OCI-LY7 (cell line): ENCODE data around the gene SLC44A3. TPM values are rescaled to one million over a fixed set of nuclear protein-coding genes. Genes with fewer than 3 reads are reported as not detected.

Experiments used
- BruUV-seq: library from RNA; stranded (reverse); fragments of 400-500 nt; replicated peaks from 2 replicates; lab custom pipeline; 2021; lab: Mats Ljungman, UMichigan
- CTCF ChIA-PET: fragments of 300-600 bp; sonication (Branson Sonifier 250); formaldehyde crosslinking; loops from one replicate; lab custom pipeline; 2022; ENCODE audit warnings: antibody characterized with exemption; ENCODE audit not compliant: unreplicated experiment; lab: Charles Lee
- POLR2A ChIA-PET: fragments of 300-600 bp; sonication (Branson Sonifier 250); formaldehyde crosslinking; loops from one replicate; lab custom pipeline; 2022; ENCODE audit warnings: antibody characterized with exemption; lab: Charles Lee
- DNase-seq: peaks from one replicate; pipeline ENCODE4 v3.0.0-alpha.2; 2015; ENCODE audit warnings: low spot score
- H2AFZ ChIP-seq: fragments of 200-600 bp; sonication (generic), shearing (Covaris generic); 2 replicates; pipeline ENCODE4 v1.6.1; 2014; ENCODE audit warnings: mild to moderate bottlenecking, antibody characterized with exemption, low read length, moderate library complexity
- H3K27ac ChIP-seq: fragments of 200-600 bp; sonication (generic); 2 replicates; pipeline ENCODE4 v1.5.1; 2014; ENCODE audit warnings: mixed run types, low read depth, mild to moderate bottlenecking, moderate library complexity, low read length, inconsistent platforms; ENCODE audit not compliant: poor library complexity, severe bottlenecking
- H3K36me3 ChIP-seq: fragments of 200-600 bp; sonication (generic); 2 replicates; pipeline ENCODE4 v1.6.1; 2014; ENCODE audit warnings: mild to moderate bottlenecking, antibody characterized with exemption, low read length, moderate library complexity, mixed read lengths; ENCODE audit not compliant: insufficient read depth
- H3K4me1 ChIP-seq: fragments of 200-600 bp; sonication (generic); 2 replicates; pipeline ENCODE4 v1.5.1; 2014; ENCODE audit warnings: mild to moderate bottlenecking, low read length; ENCODE audit not compliant: insufficient read depth, poor library complexity, severe bottlenecking
- H3K4me2 ChIP-seq: fragments of 200-600 bp; sonication (generic); 2 replicates; pipeline ENCODE4 v1.6.1; 2014; ENCODE audit warnings: mild to moderate bottlenecking, low read length
- H3K4me3 ChIP-seq: fragments of 200-600 bp; sonication (generic); 2 replicates; pipeline ENCODE4 v1.5.1; 2014; ENCODE audit warnings: mild to moderate bottlenecking, low read depth, low read length; ENCODE audit not compliant: poor library complexity, severe bottlenecking
- H3K79me2 ChIP-seq: fragments of 200-600 bp; sonication (generic); 2 replicates; pipeline ENCODE4 v1.6.1; 2016; ENCODE audit warnings: low read depth, mild to moderate bottlenecking, low read length, moderate library complexity, mixed read lengths; ENCODE audit not compliant: insufficient read depth
- H3K9me2 ChIP-seq: fragments of 200-600 bp; sonication (generic); 2 replicates; pipeline ENCODE4 v1.6.1; 2016; ENCODE audit warnings: mild to moderate bottlenecking, low read length, mixed read lengths; ENCODE audit not compliant: insufficient read depth
- H3K9me3 ChIP-seq: fragments of 200-600 bp; sonication (generic); 2 replicates; pipeline ENCODE4 v1.6.1; 2014; ENCODE audit warnings: mild to moderate bottlenecking, mixed run types, low read length, mixed read lengths
- H4K20me1 ChIP-seq: fragments of 200-600 bp; sonication (generic); 2 replicates; pipeline ENCODE4 v1.6.1; 2014; ENCODE audit warnings: mild to moderate bottlenecking, antibody characterized with exemption, low read length, moderate library complexity, mixed read lengths; ENCODE audit not compliant: insufficient read depth
- EZH2phosphoT487 ChIP-seq: fragments of 200-600 bp; sonication (generic); IDR thresholded peaks from 2 replicates; pipeline ENCODE4 v1.6.1; 2018; ENCODE audit warnings: low read depth, borderline replicate concordance, mild to moderate bottlenecking, mixed run types, antibody characterized with exemption, low read length, moderate library complexity, mixed read lengths
- intact Hi-C: fragments of 100-400 bp; cut with micrococcal nuclease; formaldehyde crosslinking; loops from one replicate; pipeline ENCODE4 v1.10.0; 2022; ENCODE audit not compliant: unreplicated experiment
- total RNA-seq, 2 experiments: library from RNA; depleted of rRNA in 1 of 2; stranded (reverse); fragments of >200 nt in 1 of 2; shearing (Covaris generic) in 1 of 2; gene quantifications; 2 replicates each; pipeline ENCODE4 v1.2.3, GENCODE V29; 2014 to 2022
- TF ChIP-seq, protein P1 (sequence below): fragments of 200-600 bp; sonication (generic); conservative IDR thresholded peaks from 2 replicates; pipeline ENCODE4 v1.5.1; 2014; ENCODE audit warnings: mild to moderate bottlenecking, antibody characterized with exemption, low read length, moderate library complexity, mixed read lengths

The SLC44A3 gene
- total RNA-seq, 2 experiments from 2014 or later = not detected

- ChIA-PET POLR2A (no interaction called here), CTCF (no interaction called here)
- TF ChIP-seq EZH2phosphoT487 = no peak
- TF ChIP-seq, protein P1, sequence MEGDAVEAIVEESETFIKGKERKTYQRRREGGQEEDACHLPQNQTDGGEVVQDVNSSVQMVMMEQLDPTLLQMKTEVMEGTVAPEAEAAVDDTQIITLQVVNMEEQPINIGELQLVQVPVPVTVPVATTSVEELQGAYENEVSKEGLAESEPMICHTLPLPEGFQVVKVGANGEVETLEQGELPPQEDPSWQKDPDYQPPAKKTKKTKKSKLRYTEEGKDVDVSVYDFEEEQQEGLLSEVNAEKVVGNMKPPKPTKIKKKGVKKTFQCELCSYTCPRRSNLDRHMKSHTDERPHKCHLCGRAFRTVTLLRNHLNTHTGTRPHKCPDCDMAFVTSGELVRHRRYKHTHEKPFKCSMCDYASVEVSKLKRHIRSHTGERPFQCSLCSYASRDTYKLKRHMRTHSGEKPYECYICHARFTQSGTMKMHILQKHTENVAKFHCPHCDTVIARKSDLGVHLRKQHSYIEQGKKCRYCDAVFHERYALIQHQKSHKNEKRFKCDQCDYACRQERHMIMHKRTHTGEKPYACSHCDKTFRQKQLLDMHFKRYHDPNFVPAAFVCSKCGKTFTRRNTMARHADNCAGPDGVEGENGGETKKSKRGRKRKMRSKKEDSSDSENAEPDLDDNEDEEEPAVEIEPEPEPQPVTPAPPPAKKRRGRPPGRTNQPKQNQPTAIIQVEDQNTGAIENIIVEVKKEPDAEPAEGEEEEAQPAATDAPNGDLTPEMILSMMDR = no peak
- H3K4me2 ChIP-seq = peak overlapping the region; percentile 25; the same call in 1 of the 2 replicates
- intact Hi-C loops = no loop called here
- H3K27ac ChIP-seq = no peak overlapping the region
- peak overlapping the region; percentile 66; the same call in 1 of the 2 replicates for H2AFZ ChIP-seq
- H3K9me3 ChIP-seq = peaks cover 16% of the 10 kb centered on the region; the same call in 1 of the 2 replicates
- BruUV-seq = no TSS peak
- H3K36me3 ChIP-seq = no peaks in the 10 kb centered on the region; the same call in 1 of the 2 replicates
- DNase-seq = no peak
- H3K4me3 ChIP-seq = no peak overlapping the region
- no peaks in the 10 kb centered on the region for H4K20me1 ChIP-seq
- no peaks in the 10 kb centered on the region for H3K9me2 ChIP-seq
- H3K4me1 ChIP-seq = peaks cover 30% of the 10 kb centered on the region
- no peaks in the 10 kb centered on the region for H3K79me2 ChIP-seq
Observed at GRCh38 chr1:94793296-94793656, 26.9 kb upstream of the SLC44A3 start.

- H4K20me1 ChIP-seq = no peaks in the 10 kb centered on the region
- TF ChIP-seq, protein P1 = no peak
- no peak for TF ChIP-seq EZH2phosphoT487
- peaks cover 16% of the 10 kb centered on the region; the same call in 1 of the 2 replicates for H3K9me3 ChIP-seq
- H3K4me2 ChIP-seq = peak overlapping the region; percentile 54
- no peaks in the 10 kb centered on the region; the same call in 1 of the 2 replicates for H3K36me3 ChIP-seq
- ChIA-PET CTCF (no interaction called here), POLR2A (no interaction called here)
- BruUV-seq = no TSS peak
- no peak overlapping the region for H3K27ac ChIP-seq
- no peak overlapping the region for H3K4me3 ChIP-seq
- intact Hi-C loops = no loop called here
- peak overlapping the region; percentile 75 for H2AFZ ChIP-seq
- H3K9me2 ChIP-seq = no peaks in the 10 kb centered on the region
- DNase-seq = peak; percentile 59
- no peaks in the 10 kb centered on the region for H3K79me2 ChIP-seq
- H3K4me1 ChIP-seq = peaks cover 30% of the 10 kb centered on the region
Observed at GRCh38 chr1:94795434-94795833, 24.7 kb upstream of the SLC44A3 start.

- no peaks in the 10 kb centered on the region for H3K9me2 ChIP-seq
- POLR2A ChIA-PET = interaction anchor here (0.6 kb wide), 1 partner anchor 1367 kb away, joined by 3 read pairs; no protein-coding TSS in a partner anchor
- H3K36me3 ChIP-seq = no peaks in the 10 kb centered on the region; the same call in 1 of the 2 replicates
- peaks cover 30% of the 10 kb centered on the region for H3K4me1 ChIP-seq
- no peak overlapping the region for H3K4me2 ChIP-seq
- no peak for TF ChIP-seq EZH2phosphoT487
- TF ChIP-seq, protein P1 = no peak
- no TSS peak for BruUV-seq
- no peak overlapping the region for H3K4me3 ChIP-seq
- H3K9me3 ChIP-seq = peaks cover 16% of the 10 kb centered on the region; the same call in 1 of the 2 replicates
- no peaks in the 10 kb centered on the region for H4K20me1 ChIP-seq
- no peak overlapping the region for H2AFZ ChIP-seq
- H3K79me2 ChIP-seq = no peaks in the 10 kb centered on the region
- CTCF ChIA-PET = no interaction called here
- no peak overlapping the region for H3K27ac ChIP-seq
- DNase-seq = no peak
- intact Hi-C loops = no loop called here
Observed at GRCh38 chr1:94796266-94796665, 23.9 kb upstream of the SLC44A3 start.
